Motor neuron (in vitro differentiated cells): ENCODE measurements around the gene B3GAT2. TPM values are rescaled to one million over a fixed set of nuclear protein-coding genes. Genes with fewer than 3 reads are reported as not detected.
A peak's percentile ranks its signal among the peaks of the same experiment; 100 is the strongest.
"Not testable (repeated sequence)": the region's sequence is repeated elsewhere in the genome, so short reads cannot be mapped to it uniquely, and the experiment has no call there.

Source experiments
- ATAC-seq, 8 experiments: fragments of 200-7000 bp; cut with Tn5 transposase; replicated peaks in 6 of 8; 2 replicates each; pipeline ENCODE4 v1.8.0; 2021; ENCODE audit warnings: mild to moderate bottlenecking in 8 of 8, moderate library complexity in 8 of 8
- H3K27ac ChIP-seq, 2 donors: fragments of 250-450 bp; sonication (Bioruptor Pico); 2 replicates each; pipeline ENCODE4 v1.9.0; 2021; ENCODE audit warnings: antibody characterized with exemption in 2 of 2, mild to moderate bottlenecking in 2 of 2, moderate library complexity in 1 of 2
- H3K4me1 ChIP-seq, 2 donors: fragments of 250-450 bp; sonication (Bioruptor Pico); replicated peaks in 1 of 2; 2 replicates each; pipeline ENCODE4 v1.6.1; 2021; ENCODE audit warnings: antibody characterized with exemption in 2 of 2, mild to moderate bottlenecking in 2 of 2, moderate library complexity in 1 of 2
- H3K4me3 ChIP-seq, 5 donors: fragments of 250-450 bp; sonication (Bioruptor Pico); 2 replicates each; pipeline ENCODE4 v1.9.0; 2021; ENCODE audit warnings: antibody characterized with exemption in 5 of 5, mild to moderate bottlenecking in 5 of 5, moderate library complexity in 4 of 5
- WGBS, 10 experiments: fragments of 450-650 bp; shearing (Covaris generic); methylation state at CpG; one replicate each; pipeline ENCODE4 v1.0.0; 2022; 5-methylcytosine and 5-hydroxymethylcytosine counted together
- in situ Hi-C, 9 experiments: fragments of 400-800 bp; cut with MboI; loops; one replicate each; pipeline ENCODE4 v1.15.0; 2021; ENCODE audit warnings: low sequenced_read_pairs in 9 of 9, low pct_unique_long_range_greater_than_20kb in 2 of 9; ENCODE audit not compliant: unreplicated experiment in 9 of 9
- total RNA-seq, 8 experiments: library from RNA; unstranded; fragments of 300-600 nt; gene quantifications; 2 replicates each; pipeline versions ENCODE4 v1.2.3 to v1.2.4, GENCODE V29; 2022

Gene B3GAT2
- total RNA-seq, 8 experiments from 2014 or later, result 0.92 to 14.3 (median 7.9) TPM

DNA sequence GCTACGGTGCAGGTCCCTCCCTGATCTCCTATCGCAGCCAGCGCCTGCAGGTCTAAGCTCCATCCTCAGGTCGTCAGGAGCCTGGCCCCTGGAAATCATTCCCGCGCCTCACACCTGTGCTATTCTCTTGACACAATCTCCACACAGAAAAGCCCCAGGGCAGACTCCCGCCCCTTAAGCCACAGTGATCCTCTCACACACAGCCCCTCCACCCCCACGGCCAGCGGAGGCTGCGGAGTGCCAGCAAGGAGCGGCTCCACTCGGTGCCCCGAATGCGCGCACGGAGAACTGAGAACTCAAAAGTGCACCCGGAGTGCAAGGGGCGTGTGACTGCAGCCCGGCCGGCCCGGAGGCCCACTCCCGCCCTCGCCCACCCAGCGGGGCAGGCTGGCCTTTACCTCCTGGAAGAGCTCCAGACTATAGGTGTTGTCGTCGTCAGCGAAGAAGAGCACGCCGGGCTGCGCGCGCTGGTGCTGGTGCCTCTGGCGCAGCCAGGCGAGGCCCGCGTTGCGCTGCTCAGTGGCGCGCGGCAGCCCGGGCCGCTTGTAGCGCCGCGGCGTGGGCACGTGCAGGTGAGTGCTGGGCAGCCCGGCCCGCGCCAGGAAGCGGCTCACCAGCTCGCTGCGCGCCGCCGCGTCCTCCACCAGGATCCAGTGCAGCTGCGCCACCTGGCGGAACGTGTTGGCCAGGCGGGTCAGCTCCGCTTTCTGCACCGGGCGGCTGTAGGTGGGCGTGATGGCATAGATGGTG is 1.2 kb downstream of the B3GAT2 start:
- ATAC-seq, result peak; percentile 80 to 91 (median 88)
- H3K27ac ChIP-seq, result no peak overlapping the region
- in situ Hi-C loops, result loop anchor here in 2 of 9 experiments (25.0 kb wide), 1 partner anchor 243 kb away; no protein-coding TSS in a partner anchor
- 0% methylated on average over 2 to 6 of the region's 65 CpGs; no CpG with 5 or more reads in 5 of the 10 experiments for WGBS, 10 experiments
- H3K4me3 ChIP-seq, result peak overlapping the region; percentile 44 to 59 (median 55)
- peaks cover 0 to 11% of the 10 kb centered on the region in 2 donors for H3K4me1 ChIP-seq

DNA sequence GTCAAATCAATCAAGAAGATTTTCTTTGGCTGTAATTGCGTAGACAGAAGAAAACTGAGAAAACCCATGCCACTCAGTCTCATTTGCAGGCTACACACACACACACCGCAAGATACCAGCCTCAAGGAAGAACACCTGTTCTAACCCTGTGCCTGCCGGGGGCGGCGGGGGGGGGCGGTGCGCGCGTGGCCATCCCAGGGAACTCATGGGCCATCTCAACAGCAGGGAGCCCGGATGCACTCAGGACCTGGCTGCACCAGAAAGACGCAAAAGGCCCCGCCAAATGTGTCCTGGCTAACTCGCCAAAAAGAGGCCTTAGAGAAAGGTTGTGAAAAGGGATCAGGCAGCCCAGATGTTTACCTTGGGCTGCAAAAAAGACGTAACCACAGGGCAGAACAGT is 2.1 kb downstream of the B3GAT2 start:
- ATAC-seq, result no peak
- in situ Hi-C loops, result loop anchor here in 2 of 9 experiments (25.0 kb wide), 1 partner anchor 242 kb away; no protein-coding TSS in a partner anchor
- H3K4me3 ChIP-seq, result peak overlapping the region in 3 of 5 donors; percentile 55 to 59 (median 56)

DNA sequence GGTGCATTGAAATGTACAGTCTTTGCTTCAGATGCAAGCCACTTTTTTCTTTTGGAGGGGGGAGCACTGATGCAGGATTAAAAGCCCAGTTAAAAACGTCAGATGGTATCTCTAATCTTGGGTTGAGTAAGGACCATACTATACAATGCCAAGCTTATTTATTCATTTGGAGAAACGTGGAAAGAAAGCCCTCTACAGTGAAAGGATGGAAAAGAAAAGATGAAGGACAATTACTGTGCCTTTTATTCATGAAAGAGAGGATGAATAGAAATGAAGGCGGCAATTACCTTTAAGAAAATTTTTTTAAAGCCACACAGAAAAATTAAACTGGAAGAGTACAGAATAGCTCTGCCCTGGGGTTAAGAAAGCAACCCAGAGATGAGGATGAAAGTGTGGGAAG is 2.7 kb downstream of the B3GAT2 start:
- 45 to 79% (median 55%) methylated on average over 2 to 3 of the region's 3 CpGs; no CpG with 5 or more reads in 2 of the 10 experiments for WGBS, 10 experiments
- H3K4me3 ChIP-seq, result peak overlapping the region in 1 of 5 donors; percentile 56
- in situ Hi-C loops, result loop anchor here in 2 of 9 experiments (25.0 kb wide), 1 partner anchor 242 kb away; no protein-coding TSS in a partner anchor

More for the DNA sequence above, 2.1 kb downstream of the B3GAT2 start:
- WGBS, 10 experiments, result 55 to 100% (median 70%) methylated on average over 1 to 8 of the region's 14 CpGs; no CpG with 5 or more reads in 2 of the 10 experiments
- Histone ChIP-seq H3K27ac (no peak overlapping the region), H3K4me1 (peaks cover 0 to 11% of the 10 kb centered on the region in 2 donors)

DNA sequence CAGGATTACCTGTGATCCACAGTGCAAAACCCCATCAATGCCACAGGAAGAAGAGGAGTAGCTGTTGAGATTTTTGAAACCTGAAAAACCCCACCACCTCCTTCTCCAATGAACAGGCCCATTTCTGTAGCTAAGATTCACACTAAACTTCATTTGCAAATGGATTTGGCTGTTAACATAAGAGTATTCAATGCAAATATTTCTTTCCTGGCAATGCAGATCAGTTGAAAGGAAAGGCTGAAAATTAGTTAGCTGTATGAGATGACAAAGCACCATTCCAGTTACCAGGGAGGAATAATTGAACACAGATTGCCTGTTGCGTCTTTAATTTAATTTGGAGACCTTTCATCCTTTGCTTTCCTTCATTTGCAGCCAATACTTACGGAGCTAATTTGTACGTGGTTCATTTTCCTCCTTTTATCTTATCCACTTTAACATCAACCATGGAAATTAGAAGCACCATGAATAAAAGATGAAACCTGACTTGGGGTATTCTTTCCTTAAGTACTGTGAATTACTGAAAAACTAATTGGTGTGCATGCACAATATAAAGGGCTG is 4.2 kb downstream of the B3GAT2 start:
- no peak overlapping the region for H3K27ac ChIP-seq
- 0 to 85% (median 44%) methylated on average over 1 to 3 of the region's 3 CpGs; no CpG with 5 or more reads in 2 of the 10 experiments for WGBS, 10 experiments
- no peak overlapping the region for H3K4me3 ChIP-seq
- peak in 3 of 8 experiments; percentile 45 to 53 (median 51) for ATAC-seq
- in situ Hi-C loops, result loop anchor here in 2 of 9 experiments (25.0 kb wide), 1 partner anchor 240 kb away; no protein-coding TSS in a partner anchor
- peaks cover 0 to 7% of the 10 kb centered on the region in 2 donors for H3K4me1 ChIP-seq

More for the DNA sequence above, 2.7 kb downstream of the B3GAT2 start:
- H3K27ac ChIP-seq, result no peak overlapping the region
- ATAC-seq, result no peak
- peaks cover 0 to 11% of the 10 kb centered on the region in 2 donors for H3K4me1 ChIP-seq

DNA sequence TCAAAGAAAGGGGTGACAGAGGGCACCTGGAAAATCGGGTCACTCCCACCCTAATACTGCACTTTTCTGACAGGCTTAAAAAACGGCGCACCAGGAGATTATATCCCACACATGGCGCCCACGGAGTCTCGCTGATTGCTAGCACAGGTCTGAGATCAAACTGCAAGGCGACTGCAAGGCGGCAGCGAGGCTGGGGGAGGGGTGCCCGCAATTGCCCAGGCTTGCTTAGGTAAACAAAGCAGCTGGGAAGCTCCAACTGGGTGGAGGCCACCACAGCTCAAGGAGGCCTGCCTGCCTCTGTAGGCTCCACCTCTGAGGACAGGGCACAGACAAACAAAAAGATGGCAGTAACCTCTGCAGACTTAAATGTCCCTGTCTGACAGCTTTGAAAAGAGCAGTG is 12.5 kb downstream of the B3GAT2 start:
- ATAC-seq, H3K4me1 ChIP-seq, in situ Hi-C loops, H3K27ac ChIP-seq, H3K4me3 ChIP-seq: not testable (repeated sequence)
- 77% methylated on average over 5 of the region's 10 CpGs; no CpG with 5 or more reads in 9 of the 10 experiments for WGBS, 10 experiments

DNA sequence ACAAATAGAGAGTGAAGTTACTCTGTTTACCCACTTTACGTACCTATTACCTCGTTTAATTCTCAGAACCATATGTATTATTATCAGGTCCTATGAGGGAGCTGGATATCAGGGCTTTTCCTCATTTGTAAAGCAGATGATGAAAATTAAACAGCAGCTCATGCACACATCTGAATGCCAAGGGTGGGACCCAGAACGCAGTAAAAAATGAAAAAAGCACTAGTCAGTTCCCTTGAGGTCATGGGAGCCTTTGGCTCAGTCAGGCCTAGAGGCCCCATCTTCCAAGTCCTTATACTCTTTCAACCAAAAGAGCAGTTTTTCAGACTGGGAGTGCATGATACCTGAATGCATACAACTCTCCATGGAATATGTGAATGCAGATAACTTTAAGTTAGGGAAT is 23.0 kb downstream of the B3GAT2 start:
- no peaks in the 10 kb centered on the region for H3K4me1 ChIP-seq
- in situ Hi-C loops, result no loop called here
- H3K27ac ChIP-seq, result no peak overlapping the region
- no peak overlapping the region for H3K4me3 ChIP-seq
- WGBS, 10 experiments, result 14 to 92% (median 60%) methylated on average over 1 to 3 of the region's 3 CpGs; no CpG with 5 or more reads in 3 of the 10 experiments
- peak in 2 of 8 experiments; percentile 56 to 69 for ATAC-seq

DNA sequence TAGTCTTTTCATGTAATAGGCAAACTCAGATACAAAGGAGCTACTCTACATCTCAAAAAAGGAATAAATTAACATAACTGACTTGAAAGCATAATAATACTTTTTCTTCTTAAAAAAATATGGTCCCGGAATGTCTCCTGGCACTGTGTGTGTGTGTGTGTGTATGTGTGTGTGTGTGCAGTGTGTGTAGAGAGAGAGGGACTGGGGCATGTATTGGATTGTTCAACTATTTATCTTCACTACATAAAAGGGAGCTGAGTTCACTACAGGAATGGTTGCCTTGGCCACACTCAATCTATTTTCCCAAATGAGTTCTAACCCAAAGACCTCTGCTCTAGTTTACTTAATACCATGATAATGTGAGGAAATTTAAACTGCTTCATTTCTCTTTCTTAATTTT is 51.1 kb downstream of the B3GAT2 start:
- Histone ChIP-seq H3K4me3 (no peak overlapping the region), H3K4me1 (peaks cover 0 to 7% of the 10 kb centered on the region in 2 donors), H3K27ac (no peak overlapping the region)
- ATAC-seq, result peak in 2 of 8 experiments; percentile 55 to 95
- in situ Hi-C loops, result no loop called here
- 17 to 88% (median 57%) methylated on average over 1 of the region's 1 CpG; no CpG with 5 or more reads in 5 of the 10 experiments for WGBS, 10 experiments

DNA sequence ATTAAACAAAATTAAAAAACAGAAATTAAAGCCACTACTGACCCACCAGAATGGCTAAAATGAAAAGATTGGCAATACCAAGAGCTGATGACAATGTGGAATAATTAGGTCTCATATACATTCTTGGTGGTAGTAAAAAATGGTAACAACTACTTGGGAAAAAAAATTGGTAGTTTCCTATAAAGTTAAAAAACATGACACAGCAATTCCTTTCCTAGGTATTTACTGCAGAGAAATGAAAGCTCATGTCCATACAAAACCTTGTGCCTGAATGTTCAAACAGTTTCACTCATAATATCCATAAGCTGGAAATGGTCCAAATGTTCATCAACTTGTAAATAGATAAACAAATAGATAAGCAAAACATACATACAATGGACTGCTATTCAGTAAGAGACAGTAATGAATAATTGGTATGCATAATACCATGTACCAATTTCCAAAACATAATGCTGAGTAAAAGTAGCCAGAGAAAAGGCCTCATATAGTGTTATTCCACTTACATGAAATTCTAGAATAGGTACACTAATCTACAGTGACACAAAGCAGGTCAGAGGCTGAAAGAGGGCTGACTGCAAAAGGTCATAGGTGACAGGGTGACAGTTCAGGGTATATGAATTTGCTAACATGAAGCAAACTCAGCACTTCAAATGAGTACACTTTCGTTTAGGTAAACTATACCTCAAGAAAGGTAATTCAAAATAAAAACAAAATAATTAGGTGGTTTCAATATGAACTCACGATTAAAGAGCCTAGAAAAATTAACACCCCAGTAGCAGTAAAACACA is 53.0 kb downstream of the B3GAT2 start:
- in situ Hi-C loops, result no loop called here
- no peak overlapping the region for H3K27ac ChIP-seq
- WGBS, 10 experiments, result 5 to 94% (median 63%) methylated on average over 1 to 2 of the region's 2 CpGs; no CpG with 5 or more reads in 1 of the 10 experiments

DNA sequence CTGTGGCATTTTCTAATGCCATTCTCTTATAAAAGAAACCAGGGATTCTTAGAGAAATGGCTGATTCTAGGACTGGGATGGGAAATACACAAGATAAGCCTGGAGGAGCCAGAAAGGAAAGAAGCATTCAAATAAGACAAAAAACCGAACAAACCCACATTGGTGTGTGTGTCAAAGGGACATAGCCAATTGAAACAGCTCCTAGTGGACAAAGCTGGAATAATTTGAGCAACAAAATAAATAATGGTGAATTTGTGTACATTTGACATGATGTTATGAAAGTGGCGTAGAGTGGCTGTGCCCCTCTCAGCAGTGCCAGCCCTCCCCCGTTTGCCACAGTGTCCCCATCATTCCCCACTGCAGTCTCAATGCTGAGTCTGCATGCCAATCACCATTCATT is 55.5 kb downstream of the B3GAT2 start:
- no peak overlapping the region for H3K27ac ChIP-seq
- H3K4me1 ChIP-seq, result peaks cover 0 to 7% of the 10 kb centered on the region in 2 donors
- 50 to 94% (median 77%) methylated on average over 1 to 3 of the region's 3 CpGs; no CpG with 5 or more reads in 2 of the 10 experiments for WGBS, 10 experiments
- in situ Hi-C loops, result no loop called here
- no peak overlapping the region for H3K4me3 ChIP-seq
- no peak for ATAC-seq

More for the DNA sequence above, 53.0 kb downstream of the B3GAT2 start:
- Histone ChIP-seq H3K4me3 (no peak overlapping the region), H3K4me1 (peaks cover 0 to 7% of the 10 kb centered on the region in 2 donors)
- no peak for ATAC-seq

DNA sequence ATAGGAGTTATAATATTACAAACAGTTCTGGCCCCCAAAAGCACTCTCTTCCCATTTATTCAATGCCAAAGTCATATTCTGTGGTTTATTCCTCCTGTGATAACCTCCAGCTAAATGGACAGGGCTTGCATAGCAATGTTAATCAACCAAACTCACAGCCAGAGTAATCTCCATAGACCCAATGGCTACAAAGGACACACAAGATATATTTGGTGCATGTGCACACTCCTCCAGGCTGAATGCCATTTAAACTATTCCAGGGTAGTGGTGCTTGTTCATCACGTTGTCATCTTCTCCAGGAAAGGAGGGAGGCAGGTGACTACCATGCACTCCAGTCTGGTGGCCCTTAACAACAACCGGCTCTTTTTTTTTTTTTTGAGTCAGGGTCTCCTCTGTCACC is 56.8 kb downstream of the B3GAT2 start:
- H3K4me3 ChIP-seq, result no peak overlapping the region
- in situ Hi-C loops, result no loop called here
- 17 to 100% (median 58%) methylated on average over 1 to 2 of the region's 2 CpGs; no CpG with 5 or more reads in 4 of the 10 experiments for WGBS, 10 experiments
- peak in 3 of 8 experiments; percentile 96 to 98 (median 97) for ATAC-seq
- no peak overlapping the region for H3K27ac ChIP-seq
- peaks cover 0 to 7% of the 10 kb centered on the region in 2 donors for H3K4me1 ChIP-seq

DNA sequence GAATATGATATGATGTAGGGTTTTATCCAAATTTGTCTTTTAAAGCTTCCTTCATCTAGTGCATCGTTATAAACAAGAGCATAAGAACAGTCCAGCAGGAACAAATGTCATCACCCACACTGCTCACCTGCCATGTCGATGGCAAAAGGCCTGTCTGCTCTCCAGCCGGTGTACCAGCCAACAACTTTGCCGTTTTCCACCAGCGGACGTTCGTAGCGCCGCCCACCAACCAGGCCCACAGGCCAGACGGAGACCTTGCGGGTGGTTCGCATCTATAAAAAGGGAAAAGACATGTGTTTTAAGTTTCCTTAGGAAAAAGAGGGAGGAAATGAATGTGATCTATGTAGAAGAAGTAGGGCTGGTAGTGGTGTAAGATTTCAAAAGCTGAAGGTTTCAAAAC is 62.9 kb downstream of the B3GAT2 start:
- ATAC-seq, result peak in 2 of 8 experiments; percentile 18 to 51
- H3K4me1 ChIP-seq, result no peaks in the 10 kb centered on the region
- H3K27ac ChIP-seq, result no peak overlapping the region
- no peak overlapping the region for H3K4me3 ChIP-seq
- 32 to 100% (median 88%) methylated on average over 1 to 12 of the region's 12 CpGs for WGBS, 10 experiments
- in situ Hi-C loops, result loop anchor here in 2 of 9 experiments (25.0 kb wide), 1 partner anchor 182 kb away; no protein-coding TSS in a partner anchor

DNA sequence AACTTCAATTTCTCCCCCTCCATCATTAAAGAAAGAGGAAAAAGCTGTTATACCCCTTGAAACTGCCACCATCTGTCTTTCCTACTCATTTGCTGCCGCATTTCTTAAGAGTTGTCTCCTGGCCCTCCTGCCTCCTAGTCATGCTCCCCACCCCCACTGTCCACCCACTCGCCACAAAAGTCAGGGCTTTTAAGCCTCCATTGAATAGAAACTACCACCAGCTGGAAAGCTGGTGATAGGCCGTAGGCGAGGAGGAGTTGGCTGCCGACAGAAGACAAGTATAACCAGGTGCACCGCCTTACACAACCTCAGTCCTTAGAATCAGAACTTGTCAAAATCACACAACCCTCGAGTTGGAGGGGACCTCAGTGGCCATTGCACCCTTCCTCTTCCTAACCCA is 67.6 kb downstream of the B3GAT2 start:
- Histone ChIP-seq H3K4me1 (no peaks in the 10 kb centered on the region), H3K27ac (no peak overlapping the region), H3K4me3 (no peak overlapping the region)
- in situ Hi-C loops, result loop anchor here in 3 of 9 experiments (10.0 to 25.0 kb wide), 2 partner anchors 174 to 177 kb away; no protein-coding TSS in a partner anchor
- WGBS, 10 experiments, result 17 to 93% (median 70%) methylated on average over 1 to 4 of the region's 7 CpGs; no CpG with 5 or more reads in 1 of the 10 experiments
- no peak for ATAC-seq
